ENCODE data around the gene TSC2. TPM values are rescaled to one million over a fixed set of nuclear protein-coding genes. Genes with fewer than 3 reads are reported as not detected.

The TSC2 gene
- total RNA-seq, 1 donor = 78.9 TPM

- Histone ChIP-seq H3K4me3 (ENCODE audit: insufficient read depth, low read length) (no peak overlapping the region), H4K20me1 (ENCODE audit: insufficient read depth, low read length) (peaks cover 6% of the 10 kb centered on the region), H3K27ac (ENCODE audit: low read depth, low read length) (no peak overlapping the region), H3K27me3 (ENCODE audit: insufficient read depth, low read length) (peaks cover under 1% of the 10 kb centered on the region), H3K79me2 (ENCODE audit: insufficient read depth, low read length) (peaks cover 19% of the 10 kb centered on the region), H3K4me1 (ENCODE audit: insufficient read depth, low read length) (peaks cover 10% of the 10 kb centered on the region), H3K36me3 (ENCODE audit: insufficient read depth, low read length) (no peaks in the 10 kb centered on the region), H3K4me2 (ENCODE audit: insufficient read depth, low read length) (no peak overlapping the region), H2AFZ (ENCODE audit: low read length) (no peak overlapping the region), H3K9me3 (ENCODE audit: low read depth, low read length) (no peaks in the 10 kb centered on the region)
- DNase-seq (ENCODE audit: insufficient read length, low spot score, missing footprints) = no peak
- TF ChIP-seq CTCF (IDR thresholded peaks at IDR 0.05; ENCODE audit: extremely low read depth, low read depth, low read length) = no peak
These were observed 34.3 kb upstream of the TSC2 start for GRCh38 chr16:2013527-2013926.

- Histone ChIP-seq H3K4me2 (ENCODE audit: insufficient read depth, low read length) (no peak overlapping the region), H3K79me2 (ENCODE audit: insufficient read depth, low read length) (peaks cover 3% of the 10 kb centered on the region), H2AFZ (ENCODE audit: low read length) (no peak overlapping the region), H3K27ac (ENCODE audit: low read depth, low read length) (no peak overlapping the region), H3K4me1 (ENCODE audit: insufficient read depth, low read length) (peaks cover 4% of the 10 kb centered on the region), H3K9me3 (ENCODE audit: low read depth, low read length) (no peaks in the 10 kb centered on the region), H3K27me3 (ENCODE audit: insufficient read depth, low read length) (peaks cover 14% of the 10 kb centered on the region), H3K36me3 (ENCODE audit: insufficient read depth, low read length) (no peaks in the 10 kb centered on the region), H3K4me3 (ENCODE audit: insufficient read depth, low read length) (no peak overlapping the region), H4K20me1 (ENCODE audit: insufficient read depth, low read length) (no peaks in the 10 kb centered on the region)
- DNase-seq (ENCODE audit: insufficient read length, low spot score, missing footprints) = no peak
- no peak for TF ChIP-seq CTCF (IDR thresholded peaks at IDR 0.05; ENCODE audit: extremely low read depth, low read depth, low read length)
These were observed 32.5 kb upstream of the TSC2 start for GRCh38 chr16:2015117-2015946.

- Histone ChIP-seq H3K4me3 (ENCODE audit: insufficient read depth, low read length) (no peak overlapping the region), H3K36me3 (ENCODE audit: insufficient read depth, low read length) (no peaks in the 10 kb centered on the region), H3K4me2 (ENCODE audit: insufficient read depth, low read length) (no peak overlapping the region), H3K79me2 (ENCODE audit: insufficient read depth, low read length) (no peaks in the 10 kb centered on the region), H2AFZ (ENCODE audit: low read length) (no peak overlapping the region), H3K27me3 (ENCODE audit: insufficient read depth, low read length) (peaks cover 19% of the 10 kb centered on the region), H3K4me1 (ENCODE audit: insufficient read depth, low read length) (no peaks in the 10 kb centered on the region), H3K9me3 (ENCODE audit: low read depth, low read length) (no peaks in the 10 kb centered on the region), H4K20me1 (ENCODE audit: insufficient read depth, low read length) (no peaks in the 10 kb centered on the region), H3K27ac (ENCODE audit: low read depth, low read length) (no peak overlapping the region)
- DNase-seq (ENCODE audit: insufficient read length, low spot score, missing footprints) = no peak
- TF ChIP-seq CTCF (IDR thresholded peaks at IDR 0.05; ENCODE audit: extremely low read depth, low read depth, low read length) = no peak
These were observed 31.9 kb upstream of the TSC2 start for GRCh38 chr16:2015947-2016208.

GRCh38 chr16:2016407-2016922 lies 31.3 kb upstream of the TSC2 start:
- no peak for DNase-seq (ENCODE audit: insufficient read length, low spot score, missing footprints)
- peak; percentile 41 for TF ChIP-seq CTCF (IDR thresholded peaks at IDR 0.05; ENCODE audit: extremely low read depth, low read depth, low read length)
- H3K27me3 ChIP-seq (ENCODE audit: insufficient read depth, low read length) = peaks cover 19% of the 10 kb centered on the region
- no peak overlapping the region for H3K4me2 ChIP-seq (ENCODE audit: insufficient read depth, low read length)
- no peaks in the 10 kb centered on the region for H3K36me3 ChIP-seq (ENCODE audit: insufficient read depth, low read length)
- no peaks in the 10 kb centered on the region for H3K9me3 ChIP-seq (ENCODE audit: low read depth, low read length)
- no peak overlapping the region for H3K27ac ChIP-seq (ENCODE audit: low read depth, low read length)
- H4K20me1 ChIP-seq (ENCODE audit: insufficient read depth, low read length) = no peaks in the 10 kb centered on the region
- H3K4me1 ChIP-seq (ENCODE audit: insufficient read depth, low read length) = no peaks in the 10 kb centered on the region
- H3K4me3 ChIP-seq (ENCODE audit: insufficient read depth, low read length) = no peak overlapping the region
- H2AFZ ChIP-seq (ENCODE audit: low read length) = no peak overlapping the region
- no peaks in the 10 kb centered on the region for H3K79me2 ChIP-seq (ENCODE audit: insufficient read depth, low read length)

Measured in osteoblast (primary cell).